MG63 (cell line): ENCODE measurements around the gene OR2A5. TPM values are rescaled to one million over a fixed set of nuclear protein-coding genes. Genes with fewer than 3 reads are reported as not detected.
"Not testable (repeated sequence)": the region's sequence is repeated elsewhere in the genome, so short reads cannot be mapped to it uniquely, and the experiment has no call there.

Experiments used
- DNase-seq: peaks from one replicate; pipeline ENCODE4 v3.0.0-alpha.2; 2020
- H3K27me3 ChIP-seq: fragments of 250-450 bp; sonication (Bioruptor Pico); 2 replicates; pipeline ENCODE4 v1.5.1; 2020; ENCODE audit warnings: mild to moderate bottlenecking, moderate library complexity
- H3K36me3 ChIP-seq: fragments of 250-450 bp; sonication (Bioruptor Pico); 2 replicates; pipeline ENCODE4 v1.5.1; 2020; ENCODE audit warnings: mild to moderate bottlenecking, moderate library complexity
- H3K4me3 ChIP-seq: fragments of 250-450 bp; sonication (Bioruptor Pico); 2 replicates; pipeline ENCODE4 v1.5.1; 2020; ENCODE audit warnings: mild to moderate bottlenecking, moderate library complexity
- H3K9me3 ChIP-seq: fragments of 250-450 bp; sonication (Bioruptor Pico); 2 replicates; pipeline ENCODE4 v1.5.1; 2020; ENCODE audit warnings: mild to moderate bottlenecking, moderate library complexity
- total RNA-seq: library from RNA; depleted of rRNA; stranded (reverse); fragments of >200 nt; shearing (Covaris generic); gene quantifications from 2 replicates; pipeline ENCODE4 v1.2.3, GENCODE V29; 2014; ENCODE audit warnings: low replicate concordance

The OR2A5 gene
- total RNA-seq, 1 experiment from 2014 or later, result not detected

GRCh38 chr7:144027070-144027469, 21.7 kb upstream of the OR2A5 start:
- H3K36me3 ChIP-seq, result no peaks in the 10 kb centered on the region
- H3K4me3 ChIP-seq, result no peak overlapping the region
- no peak for DNase-seq
- H3K9me3 ChIP-seq, result no peaks in the 10 kb centered on the region
- H3K27me3 ChIP-seq, result no peaks in the 10 kb centered on the region

- no peaks in the 10 kb centered on the region for H3K9me3 ChIP-seq
- H3K27me3 ChIP-seq, result no peaks in the 10 kb centered on the region
- no peak overlapping the region for H3K4me3 ChIP-seq
- no peak for DNase-seq
- no peaks in the 10 kb centered on the region for H3K36me3 ChIP-seq
Measured at GRCh38 chr7:144027974-144028373, 20.8 kb upstream of the OR2A5 start.

- Histone ChIP-seq H3K9me3 (no peaks in the 10 kb centered on the region), H3K27me3 (no peaks in the 10 kb centered on the region), H3K36me3 (no peaks in the 10 kb centered on the region), H3K4me3 (no peak overlapping the region)
- no peak for DNase-seq
Measured at GRCh38 chr7:144028547-144028946, 20.2 kb upstream of the OR2A5 start.

- Histone ChIP-seq H3K9me3 (no peaks in the 10 kb centered on the region), H3K4me3 (no peak overlapping the region), H3K27me3 (no peaks in the 10 kb centered on the region), H3K36me3 (no peaks in the 10 kb centered on the region)
- DNase-seq, result no peak
Measured at GRCh38 chr7:144032516-144032915, 16.2 kb upstream of the OR2A5 start.

GRCh38 chr7:144032985-144033709, 15.6 kb upstream of the OR2A5 start:
- DNase-seq, result no peak
- H3K36me3 ChIP-seq, result no peaks in the 10 kb centered on the region
- no peaks in the 10 kb centered on the region for H3K27me3 ChIP-seq
- no peak overlapping the region for H3K4me3 ChIP-seq
- no peaks in the 10 kb centered on the region for H3K9me3 ChIP-seq

GRCh38 chr7:144035385-144035784, 13.4 kb upstream of the OR2A5 start:
- no peak for DNase-seq
- Histone ChIP-seq H3K27me3 (no peaks in the 10 kb centered on the region), H3K36me3 (no peaks in the 10 kb centered on the region), H3K9me3 (no peaks in the 10 kb centered on the region), H3K4me3 (no peak overlapping the region)

GRCh38 chr7:144036302-144036885, 12.4 kb upstream of the OR2A5 start:
- Histone ChIP-seq H3K9me3 (no peaks in the 10 kb centered on the region), H3K36me3 (no peaks in the 10 kb centered on the region), H3K27me3 (no peaks in the 10 kb centered on the region), H3K4me3 (no peak overlapping the region)
- no peak for DNase-seq

- DNase-seq, result no peak
- Histone ChIP-seq H3K36me3 (no peaks in the 10 kb centered on the region), H3K9me3 (no peaks in the 10 kb centered on the region)
Measured at GRCh38 chr7:144037414-144038035, 11.2 kb upstream of the OR2A5 start.

GRCh38 chr7:144038887-144039286, 9.9 kb upstream of the OR2A5 start:
- H3K9me3 ChIP-seq, result no peaks in the 10 kb centered on the region
- no peaks in the 10 kb centered on the region for H3K27me3 ChIP-seq
- H3K36me3 ChIP-seq, result no peaks in the 10 kb centered on the region
- no peak for DNase-seq
- H3K4me3 ChIP-seq, result no peak overlapping the region

More at GRCh38 chr7:144037414-144038035, 11.2 kb upstream of the OR2A5 start:
- Histone ChIP-seq H3K27me3 (no peaks in the 10 kb centered on the region), H3K4me3 (no peak overlapping the region)

GRCh38 chr7:144049491-144049890, 743 bp downstream of the OR2A5 start:
- no peaks in the 10 kb centered on the region for H3K36me3 ChIP-seq
- H3K9me3 ChIP-seq, result peaks cover 4% of the 10 kb centered on the region; the same call in 1 of the 2 replicates
- H3K4me3 ChIP-seq, result no peak overlapping the region
- peak; percentile 30 for DNase-seq
- H3K27me3 ChIP-seq, result no peaks in the 10 kb centered on the region

- peaks cover 4% of the 10 kb centered on the region; the same call in 1 of the 2 replicates for H3K9me3 ChIP-seq
- H3K27me3 ChIP-seq, result no peaks in the 10 kb centered on the region
- H3K36me3 ChIP-seq, result no peaks in the 10 kb centered on the region
- no peak overlapping the region for H3K4me3 ChIP-seq
- peak; percentile 58 for DNase-seq
Measured at GRCh38 chr7:144050093-144050492, 1.3 kb downstream of the OR2A5 start.

- not testable (repeated sequence) for DNase-seq, H3K4me3 ChIP-seq, H3K9me3 ChIP-seq, H3K36me3 ChIP-seq, H3K27me3 ChIP-seq
Measured at GRCh38 chr7:144050884-144051283, 2.1 kb downstream of the OR2A5 start.

GRCh38 chr7:144057954-144058353, 9.2 kb downstream of the OR2A5 start:
- Histone ChIP-seq H3K9me3 (peaks cover 4% of the 10 kb centered on the region; the same call in 1 of the 2 replicates), H3K27me3 (no peaks in the 10 kb centered on the region), H3K4me3 (no peak overlapping the region), H3K36me3 (no peaks in the 10 kb centered on the region)
- DNase-seq, result peak; percentile 62

GRCh38 chr7:144063710-144064109, 15.0 kb downstream of the OR2A5 start:
- Histone ChIP-seq H3K27me3 (no peaks in the 10 kb centered on the region), H3K9me3 (no peaks in the 10 kb centered on the region), H3K36me3 (no peaks in the 10 kb centered on the region), H3K4me3 (no peak overlapping the region)
- no peak for DNase-seq

GRCh38 chr7:144069511-144069910, 20.8 kb downstream of the OR2A5 start, which contains the start of gene OR2A25:
Gene OR2A25, plus strand, starts transcription at chr7:144069811. Its CDS starts 4,409 bp downstream, at chr7:144074220.
- DNase-seq, result no peak
- no peaks in the 10 kb centered on the region for H3K9me3 ChIP-seq
- H3K36me3 ChIP-seq, result no peaks in the 10 kb centered on the region
- H3K27me3 ChIP-seq, result no peaks in the 10 kb centered on the region
- no peak within 1 kb of the TSS for H3K4me3 ChIP-seq

- H3K36me3 ChIP-seq, result no peaks in the 10 kb centered on the region
- H3K4me3 ChIP-seq, result no peak overlapping the region
- no peak for DNase-seq
- no peaks in the 10 kb centered on the region for H3K9me3 ChIP-seq
- H3K27me3 ChIP-seq, result no peaks in the 10 kb centered on the region
Measured at GRCh38 chr7:144069953-144070352, 21.2 kb downstream of the OR2A5 start.

GRCh38 chr7:144074374-144074773, 25.6 kb downstream of the OR2A5 start:
- DNase-seq, result no peak
- Histone ChIP-seq H3K9me3 (no peaks in the 10 kb centered on the region), H3K4me3 (no peak overlapping the region), H3K27me3 (no peaks in the 10 kb centered on the region), H3K36me3 (no peaks in the 10 kb centered on the region)

- no peak for DNase-seq
Measured at GRCh38 chr7:144085978-144086377, 37.2 kb downstream of the OR2A5 start, which contains the start of gene OR2A12. Gene OR2A12, plus strand, starts transcription at chr7:144086278. Its CDS starts 8,830 bp downstream, at chr7:144095108.

More at GRCh38 chr7:144085978-144086377, 37.2 kb downstream of the OR2A5 start, which contains the start of gene OR2A12:
- no peaks in the 10 kb centered on the region for H3K36me3 ChIP-seq
- no peaks in the 10 kb centered on the region for H3K27me3 ChIP-seq
- H3K4me3 ChIP-seq, result no peak within 1 kb of the TSS
- H3K9me3 ChIP-seq, result no peaks in the 10 kb centered on the region
